Placental pericyte (primary cell): Measurements from ENCODE around the gene CDC42BPA. TPM values are rescaled to one million over a fixed set of nuclear protein-coding genes. Genes with fewer than 3 reads are reported as not detected.

Source experiments
- small RNA-seq: library from RNA; depleted of rRNA; stranded (forward); fragments of <200 nt; gene quantifications from one replicate; pipeline ENCODE3, GENCODE V24; 2012; ENCODE audit warnings: low replicate concordance
- total RNA-seq: library from RNA; depleted of rRNA; stranded (reverse); fragments of >200 nt; gene quantifications from 2 replicates; pipeline ENCODE4 v1.2.3, GENCODE V29; 2012

The CDC42BPA gene
- 75.7 and 91.5 TPM in 2 replicates for total RNA-seq

GRCh38 chr1:227318016-227318852, at the start of gene CDC42BPA:
Gene CDC42BPA, minus strand, starts transcription at chr1:227318492. Its CDS starts 1,310 bp downstream, at chr1:227317182.

GRCh38 chr1:226940029-226940805, 378.1 kb downstream of the CDC42BPA start, which contains the start of gene COQ8A:
Gene COQ8A, plus strand, starts transcription at chr1:226940294. Its CDS starts 21,092 bp downstream, at chr1:226961386.

Small RNA genes lying within 50 kb of the gene (small RNA-seq; reads per million reads assigned to genes)
- not detected for gene AL353689.1

Other genes with a start within 250 kb of the CDC42BPA start
- 4.2 and 8.0 TPM in 2 replicates for gene ZNF678, start 245.1 kb upstream of the CDC42BPA start, total RNA-seq